MCF 10A (cell line): ENCODE measurements around the gene KCNMB3. TPM values are rescaled to one million over a fixed set of nuclear protein-coding genes. Genes with fewer than 3 reads are reported as not detected.

ENCODE experiments used
- BruUV-seq: library from RNA; stranded (reverse); fragments of 400-500 nt; replicated peaks from 2 replicates; lab custom pipeline; 2021; lab: Mats Ljungman, UMichigan
- CTCF ChIA-PET: fragments of 300-600 bp; sonication (Branson Sonifier 250); formaldehyde crosslinking; extraction: SDS; loops from one replicate; lab custom pipeline; 2021; ENCODE audit warnings: antibody characterized with exemption, inconsistent platforms; lab: Yijun Ruan, JAX
- POLR2A ChIA-PET: fragments of 300-600, 350-650 bp; sonication (Branson Sonifier 250); formaldehyde crosslinking; extraction: SDS; loops from one replicate; lab custom pipeline; 2020; ENCODE audit warnings: antibody characterized with exemption, inconsistent platforms; lab: Yijun Ruan, JAX
- DNase-seq: peaks from one replicate; pipeline ENCODE4 v3.0.0-alpha.2; 2018; ENCODE audit not compliant: unreplicated experiment
- H3K27ac Mint-ChIP-seq: one replicate; pipeline ENCODE4 v1.8.0; 2022; ENCODE audit warnings: mild to moderate bottlenecking, low read depth, mixed read lengths; ENCODE audit not compliant: unreplicated experiment
- H3K27me3 Mint-ChIP-seq: one replicate; pipeline ENCODE4 v1.8.0; 2022; ENCODE audit warnings: mixed read lengths; ENCODE audit not compliant: insufficient read depth, unreplicated experiment
- H3K36me3 Mint-ChIP-seq: one replicate; pipeline ENCODE4 v1.8.0; 2022; ENCODE audit warnings: mild to moderate bottlenecking, moderate library complexity, mixed read lengths; ENCODE audit not compliant: insufficient read depth, unreplicated experiment
- H3K4me1 Mint-ChIP-seq: one replicate; pipeline ENCODE4 v1.8.0; 2022; ENCODE audit warnings: mixed read lengths; ENCODE audit not compliant: insufficient read depth, unreplicated experiment
- H3K4me3 Mint-ChIP-seq: one replicate; pipeline ENCODE4 v1.8.0; 2022; ENCODE audit warnings: mild to moderate bottlenecking, moderate library complexity, mixed read lengths; ENCODE audit not compliant: unreplicated experiment
- H3K9me3 Mint-ChIP-seq: one replicate; pipeline ENCODE4 v1.8.0; 2022; ENCODE audit warnings: mixed read lengths; ENCODE audit not compliant: unreplicated experiment
- CTCF ChIP-seq: fragments of 200-600 bp; IDR thresholded peaks from one replicate; pipeline ENCODE4 v1.8.0; 2022; ENCODE audit warnings: antibody characterized with exemption, mild to moderate bottlenecking; ENCODE audit not compliant: unreplicated experiment
- intact Hi-C: fragments of 100-400 bp; cut with micrococcal nuclease; formaldehyde crosslinking; loops from 2 replicates; pipeline ENCODE4 v1.14.1; 2022
- total RNA-seq: library from RNA; stranded (reverse); gene quantifications from 2 replicates; pipeline ENCODE4 v1.2.3, GENCODE V29; 2022

KCNMB3 gene
- total RNA-seq, 1 experiment from 2014 or later, result 0.28 TPM

- Mint-ChIP-seq H3K9me3 (no peaks in the 10 kb centered on the region), H3K27ac (no peak overlapping the region), H3K4me3 (no peak overlapping the region), H3K27me3 (no peaks in the 10 kb centered on the region), H3K36me3 (peaks cover 29% of the 10 kb centered on the region), H3K4me1 (peaks cover 17% of the 10 kb centered on the region)
- ChIA-PET POLR2A (no interaction called here), CTCF (no interaction called here)
- no peak for TF ChIP-seq CTCF
- BruUV-seq, result no TSS peak
- intact Hi-C loops, result no loop called here
- DNase-seq, result no peak
These were observed 50.1 kb downstream of the KCNMB3 start for GRCh38 chr3:179200790-179201189.

DNA sequence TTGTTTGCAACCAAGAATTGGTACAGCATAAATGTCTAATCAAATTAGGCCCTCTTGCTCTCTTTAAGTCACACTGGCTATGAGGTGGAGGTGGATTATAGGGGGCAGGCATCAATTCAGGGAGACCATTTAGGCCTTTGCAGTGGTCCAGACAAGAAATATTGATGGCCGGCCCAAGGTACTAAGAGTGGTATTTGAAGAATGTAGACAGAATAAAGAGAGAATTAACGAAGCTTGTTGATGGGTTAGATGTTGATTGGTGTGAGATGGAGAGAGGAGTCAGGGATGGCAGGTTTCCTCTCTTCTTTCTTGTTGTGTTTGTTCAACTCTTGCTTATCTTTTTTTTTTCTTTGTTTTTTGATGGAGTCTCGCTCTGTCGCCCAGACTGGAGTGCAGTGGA lies 54.2 kb downstream of the KCNMB3 start:
- H3K4me3 Mint-ChIP-seq, result no peak overlapping the region
- peaks cover 12% of the 10 kb centered on the region for H3K36me3 Mint-ChIP-seq
- intact Hi-C loops, result no loop called here
- TF ChIP-seq CTCF, result no peak
- no peak for DNase-seq
- no TSS peak for BruUV-seq
- POLR2A ChIA-PET, result interaction anchor here (1.1 to 1.6 kb wide), 4 partner anchors 9 to 47 kb away, joined by 5 read pairs; no protein-coding TSS in a partner anchor
- CTCF ChIA-PET, result interaction anchor here (1.5 kb wide), 1 partner anchor 127 kb away, joined by 6 read pairs; no protein-coding TSS in a partner anchor
- H3K9me3 Mint-ChIP-seq, result no peaks in the 10 kb centered on the region
- peaks cover 32% of the 10 kb centered on the region for H3K4me1 Mint-ChIP-seq
- no peaks in the 10 kb centered on the region for H3K27me3 Mint-ChIP-seq
- peak overlapping the region; percentile 83 for H3K27ac Mint-ChIP-seq

- intact Hi-C loops, result no loop called here
- H3K27ac Mint-ChIP-seq, result peak overlapping the region; percentile 83
- no peak for TF ChIP-seq CTCF
- DNase-seq, result peak; percentile 39
- no TSS peak for BruUV-seq
- H3K9me3 Mint-ChIP-seq, result no peaks in the 10 kb centered on the region
- no peaks in the 10 kb centered on the region for H3K27me3 Mint-ChIP-seq
- POLR2A ChIA-PET, result interaction anchor here (1.3 to 1.6 kb wide), 4 partner anchors 9 to 48 kb away, joined by 5 to 6 read pairs (median 5); partner anchors contain the start of gene PIK3CA
- H3K4me3 Mint-ChIP-seq, result no peak overlapping the region
- H3K36me3 Mint-ChIP-seq, result peaks cover 10% of the 10 kb centered on the region
- H3K4me1 Mint-ChIP-seq, result peaks cover 32% of the 10 kb centered on the region
- CTCF ChIA-PET, result interaction anchor here (0.5 to 1.5 kb wide), 2 partner anchors 110 to 126 kb away, joined by 3 to 6 read pairs; no protein-coding TSS in a partner anchor
These were observed 54.8 kb downstream of the KCNMB3 start for GRCh38 chr3:179196098-179196497.

GRCh38 chr3:179194931-179195330 lies 56.0 kb downstream of the KCNMB3 start:
- ChIA-PET CTCF (interaction anchor here (0.6 kb wide), 3 partner anchors 14 to 1764 kb away, joined by 3 to 6 read pairs (median 4); no protein-coding TSS in a partner anchor), POLR2A (interaction anchor here (0.7 to 1.6 kb wide), 4 partner anchors 10 to 47 kb away, joined by 3 to 6 read pairs (median 5); partner anchors contain the start of gene PIK3CA)
- no peak for TF ChIP-seq CTCF
- peak overlapping the region; percentile 83 for H3K27ac Mint-ChIP-seq
- BruUV-seq, result no TSS peak
- no peaks in the 10 kb centered on the region for H3K36me3 Mint-ChIP-seq
- no peak overlapping the region for H3K4me3 Mint-ChIP-seq
- intact Hi-C loops, result no loop called here
- no peak for DNase-seq
- no peaks in the 10 kb centered on the region for H3K9me3 Mint-ChIP-seq
- H3K4me1 Mint-ChIP-seq, result peaks cover 32% of the 10 kb centered on the region
- H3K27me3 Mint-ChIP-seq, result no peaks in the 10 kb centered on the region

Other genes with a start within 250 kb of the KCNMB3 start
- 50.9 and 58.0 TPM in 2 replicates for gene ZMAT3, start 179.3 kb downstream of the KCNMB3 start, total RNA-seq
- 18.1 and 20.7 TPM in 2 replicates for gene PIK3CA, start 102.8 kb downstream of the KCNMB3 start, total RNA-seq
- gene ZNF639, start 71.9 kb upstream of the KCNMB3 start, total RNA-seq, result 35.5 and 52.8 TPM in 2 replicates
- gene MFN1, start 96.6 kb upstream of the KCNMB3 start, total RNA-seq, result 50.1 and 63.7 TPM in 2 replicates
- 20.3 and 20.8 TPM in 2 replicates for gene GNB4, start 200.4 kb upstream of the KCNMB3 start, total RNA-seq